AG04449 (cell line): ENCODE results near the gene SPOCK3.

Experiments
- CTCF ChIA-PET: fragments of 350-600 bp; formaldehyde crosslinking; extraction: SDS; loops from one replicate; lab custom pipeline; 2021; ENCODE audit warnings: antibody characterized with exemption; lab: Yijun Ruan, JAX
- POLR2A ChIA-PET: fragments of 400-600, 350-600 bp; formaldehyde crosslinking; extraction: SDS; loops from one replicate; lab custom pipeline; 2020; ENCODE audit warnings: antibody characterized with exemption, inconsistent platforms; lab: Yijun Ruan, JAX
- DNase-seq: peaks from one replicate; pipeline ENCODE4 v3.0.0-alpha.2; 2010; ENCODE audit warnings: low read depth, low spot score
- H3K4me3 ChIP-seq: 2 replicates; pipeline ENCODE4 v1.5.1; 2011; ENCODE audit warnings: low read depth, mild to moderate bottlenecking, control low read depth, low read length
- TF ChIP-seq, protein P1 (sequence below): IDR thresholded peaks from one replicate; pipeline ENCODE4 v1.5.1; 2011; ENCODE audit warnings: mild to moderate bottlenecking, moderate library complexity, low read length, control low read depth, inconsistent platforms; ENCODE audit not compliant: insufficient read depth; ENCODE audit errors: missing control alignments

SPOCK3 gene

GRCh38 chr4:167117273-167117672, 117.0 kb downstream of the SPOCK3 start:
- CTCF ChIA-PET = no interaction called here
- no peak overlapping the region for H3K4me3 ChIP-seq
- no peak for DNase-seq
- TF ChIP-seq, protein P1, sequence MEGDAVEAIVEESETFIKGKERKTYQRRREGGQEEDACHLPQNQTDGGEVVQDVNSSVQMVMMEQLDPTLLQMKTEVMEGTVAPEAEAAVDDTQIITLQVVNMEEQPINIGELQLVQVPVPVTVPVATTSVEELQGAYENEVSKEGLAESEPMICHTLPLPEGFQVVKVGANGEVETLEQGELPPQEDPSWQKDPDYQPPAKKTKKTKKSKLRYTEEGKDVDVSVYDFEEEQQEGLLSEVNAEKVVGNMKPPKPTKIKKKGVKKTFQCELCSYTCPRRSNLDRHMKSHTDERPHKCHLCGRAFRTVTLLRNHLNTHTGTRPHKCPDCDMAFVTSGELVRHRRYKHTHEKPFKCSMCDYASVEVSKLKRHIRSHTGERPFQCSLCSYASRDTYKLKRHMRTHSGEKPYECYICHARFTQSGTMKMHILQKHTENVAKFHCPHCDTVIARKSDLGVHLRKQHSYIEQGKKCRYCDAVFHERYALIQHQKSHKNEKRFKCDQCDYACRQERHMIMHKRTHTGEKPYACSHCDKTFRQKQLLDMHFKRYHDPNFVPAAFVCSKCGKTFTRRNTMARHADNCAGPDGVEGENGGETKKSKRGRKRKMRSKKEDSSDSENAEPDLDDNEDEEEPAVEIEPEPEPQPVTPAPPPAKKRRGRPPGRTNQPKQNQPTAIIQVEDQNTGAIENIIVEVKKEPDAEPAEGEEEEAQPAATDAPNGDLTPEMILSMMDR = no peak
- POLR2A ChIA-PET = no interaction called here

DNA sequence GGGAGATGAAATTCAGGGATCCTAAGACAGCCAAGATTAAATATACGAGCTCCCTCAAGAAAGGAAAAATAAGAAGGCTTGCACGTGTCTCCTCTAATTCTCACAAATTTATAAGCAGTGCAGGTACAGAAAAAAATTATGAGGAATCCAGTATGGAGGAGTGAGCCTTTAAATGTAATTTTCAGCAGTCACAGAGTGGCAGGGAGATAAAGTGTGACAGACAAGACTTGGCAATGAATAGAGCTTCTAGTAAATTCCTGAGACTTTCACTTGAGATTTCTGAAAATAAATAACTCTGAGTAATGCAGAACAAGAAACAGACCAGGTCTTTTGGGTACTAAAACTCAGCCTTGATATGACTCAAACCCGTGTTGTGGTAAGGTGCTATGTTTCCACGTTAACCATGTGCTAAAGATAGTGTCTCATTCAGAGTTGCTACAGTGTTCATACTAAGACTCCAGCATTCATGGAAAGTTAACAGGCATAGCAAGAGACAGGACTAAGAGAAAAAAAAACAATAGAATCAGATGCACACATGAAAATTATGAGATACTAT, 119.8 kb downstream of the SPOCK3 start:
- no peak overlapping the region for H3K4me3 ChIP-seq
- POLR2A ChIA-PET = no interaction called here
- CTCF ChIA-PET = no interaction called here
- TF ChIP-seq, protein P1 = no peak
- no peak for DNase-seq

DNA sequence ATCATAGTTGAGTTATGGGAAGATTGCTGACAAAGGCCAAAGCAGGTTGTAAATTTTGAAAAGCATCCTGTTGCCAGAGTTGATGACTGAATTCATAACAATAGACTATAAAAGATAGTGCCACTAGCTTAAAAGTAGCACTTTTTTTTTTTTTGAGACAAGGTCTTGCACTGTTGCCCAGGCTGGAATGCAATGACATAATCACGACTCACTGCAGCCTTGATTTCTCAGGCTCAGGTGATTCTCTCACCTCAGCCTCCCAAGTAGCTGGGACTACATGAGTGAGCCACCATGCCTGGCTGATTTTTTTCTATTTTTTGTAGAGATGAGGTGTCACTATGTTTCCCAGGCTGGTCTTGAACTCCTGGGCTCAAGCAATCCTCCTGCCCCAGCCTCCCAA, 122.7 kb downstream of the SPOCK3 start:
- no peak overlapping the region for H3K4me3 ChIP-seq
- ChIA-PET POLR2A (no interaction called here), CTCF (no interaction called here)
- no peak for DNase-seq
- TF ChIP-seq, protein P1 = no peak

DNA sequence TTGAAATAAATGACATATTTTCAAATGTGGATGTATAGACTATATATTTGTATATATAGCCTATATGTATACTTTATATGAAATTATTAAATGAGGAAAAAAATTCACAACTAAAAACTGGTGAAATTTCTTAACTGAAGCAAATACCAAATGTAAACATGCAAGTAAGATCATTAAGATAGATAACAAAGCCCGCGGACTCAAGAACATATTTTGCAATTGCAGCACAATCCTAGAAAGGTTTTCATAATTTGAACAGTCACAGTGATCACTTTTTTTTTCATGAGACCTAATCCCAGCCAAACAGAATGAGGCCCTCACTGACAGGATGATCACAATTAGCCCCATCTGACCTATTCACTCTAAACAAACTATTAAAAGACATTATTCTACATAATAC, 123.2 kb downstream of the SPOCK3 start:
- POLR2A ChIA-PET = no interaction called here

GRCh38 chr4:167109859-167110258, 124.4 kb downstream of the SPOCK3 start:
- no peak for DNase-seq
- TF ChIP-seq, protein P1 = no peak
- no peak overlapping the region for H3K4me3 ChIP-seq
- ChIA-PET POLR2A (no interaction called here), CTCF (no interaction called here)

More for the DNA sequence above, 123.2 kb downstream of the SPOCK3 start:
- TF ChIP-seq, protein P1 = no peak
- CTCF ChIA-PET = no interaction called here
- no peak for DNase-seq
- H3K4me3 ChIP-seq = no peak overlapping the region

GRCh38 chr4:167105857-167106256, 128.4 kb downstream of the SPOCK3 start:
- ChIA-PET POLR2A (no interaction called here), CTCF (no interaction called here)
- no peak overlapping the region for H3K4me3 ChIP-seq
- no peak for DNase-seq
- TF ChIP-seq, protein P1 = no peak
